Endodermal cell (in vitro differentiated cells): ENCODE data around the gene BNIP3. TPM values are rescaled to one million over a fixed set of nuclear protein-coding genes. Genes with fewer than 3 reads are reported as not detected.
"Not testable (repeated sequence)": the region's sequence is repeated elsewhere in the genome, so short reads cannot be mapped to it uniquely, and the experiment has no call there.

Experiments
- DNase-seq: peaks from one replicate; pipeline ENCODE4 v3.0.0-alpha.2; 2017
- H3K27ac ChIP-seq: 2 replicates; pipeline ENCODE4 v1.5.1; 2013; ENCODE audit warnings: mild to moderate bottlenecking, low read depth, low read length, moderate library complexity
- H3K27me3 ChIP-seq: 2 replicates; pipeline ENCODE4 v1.6.1; 2013; ENCODE audit warnings: mild to moderate bottlenecking, low read length, moderate library complexity; ENCODE audit not compliant: insufficient read depth, control insufficient read depth, poor library complexity, severe bottlenecking
- H3K36me3 ChIP-seq: 2 replicates; pipeline ENCODE4 v1.7.0; 2013; ENCODE audit warnings: mild to moderate bottlenecking, low read length, moderate library complexity; ENCODE audit not compliant: control insufficient read depth, insufficient read depth
- H3K4me1 ChIP-seq: one replicate; pipeline ENCODE4 v1.7.0; 2013; ENCODE audit warnings: low read length; ENCODE audit not compliant: control insufficient read depth, insufficient read depth
- H3K4me3 ChIP-seq: 2 replicates; pipeline ENCODE4 v1.5.1; 2013; ENCODE audit warnings: mild to moderate bottlenecking, low read length, moderate library complexity
- H3K9ac ChIP-seq: 2 replicates; pipeline ENCODE4 v1.6.1; 2013; ENCODE audit warnings: mild to moderate bottlenecking, low read length, moderate library complexity; ENCODE audit not compliant: poor library complexity, severe bottlenecking; ENCODE audit errors: extremely low read depth
- H3K9me3 ChIP-seq: 2 replicates; pipeline ENCODE4 v1.6.1; 2013; ENCODE audit warnings: mild to moderate bottlenecking, low read length, moderate library complexity; ENCODE audit not compliant: control insufficient read depth
- H3K27ac Mint-ChIP-seq: 2 replicates; pipeline ENCODE4 v1.8.0; 2020; ENCODE audit warnings: mixed read lengths
- H3K27me3 Mint-ChIP-seq: 2 replicates; pipeline ENCODE4 v1.8.0; 2021; ENCODE audit warnings: mild to moderate bottlenecking, mixed read lengths; ENCODE audit not compliant: insufficient read depth
- H3K36me3 Mint-ChIP-seq: 2 replicates; pipeline ENCODE4 v1.8.0; 2020; ENCODE audit warnings: low read depth, mixed read lengths
- H3K4me1 Mint-ChIP-seq: 2 replicates; pipeline ENCODE4 v1.8.0; 2020; ENCODE audit warnings: mixed read lengths
- H3K4me3 Mint-ChIP-seq: 2 replicates; pipeline ENCODE4 v1.8.0; 2020; ENCODE audit warnings: mild to moderate bottlenecking, moderate library complexity, mixed read lengths
- H3K9me3 Mint-ChIP-seq: 2 replicates; pipeline ENCODE4 v1.8.0; 2020; ENCODE audit warnings: mild to moderate bottlenecking, mixed read lengths
- CTCF ChIP-seq: fragments of 200-600 bp; sonication (generic); conservative IDR thresholded peaks from 2 replicates; pipeline ENCODE4 v1.5.0; 2021; ENCODE audit warnings: antibody characterized with exemption, mild to moderate bottlenecking
- WGBS, 2 experiments: methylation state at CpG; one replicate each; pipeline versions ENCODE4 v1.1.5 to v1.1.7; 2013; ENCODE audit warnings: missing lambda C conversion rate in 2 of 2, mixed read lengths in 1 of 2; ENCODE audit not compliant: insufficient coverage in 1 of 2, insufficient read length in 1 of 2; 5-methylcytosine and 5-hydroxymethylcytosine counted together
- total RNA-seq, 2 donors: library from RNA; stranded (reverse); fragmentation: NEBNext Ultra II Directional in 1 of 2; extraction: Animal tissue kit (Norgen Biotek cat#: 25700) in 1 of 2; gene quantifications; 2 replicates in 1 of 2; 3 replicates in 1 of 2; pipeline ENCODE4 v1.2.1, GENCODE V29; 2021

The BNIP3 gene
- total RNA-seq, 2 donors from 2014 or later: 93.5 to 108 TPM

- no peak for TF ChIP-seq CTCF
- no peak overlapping the region for H3K27ac ChIP-seq
- peaks cover 12% of the 10 kb centered on the region for H3K9me3 Mint-ChIP-seq
- H3K36me3 Mint-ChIP-seq: peaks cover 19% of the 10 kb centered on the region
- H3K4me3 Mint-ChIP-seq: no peak overlapping the region
- H3K27me3 Mint-ChIP-seq: no peaks in the 10 kb centered on the region
- no peak overlapping the region for H3K27ac Mint-ChIP-seq
- no peaks in the 10 kb centered on the region for H3K27me3 ChIP-seq
- no peak overlapping the region for H3K4me3 ChIP-seq
- H3K36me3 ChIP-seq: peaks cover under 1% of the 10 kb centered on the region
- peaks cover 6% of the 10 kb centered on the region for H3K4me1 Mint-ChIP-seq
- WGBS, 2 experiments: 87 to 95% methylated on average over 5 of the region's 5 CpGs
- no peaks in the 10 kb centered on the region for H3K4me1 ChIP-seq
- DNase-seq: peak; percentile 26
- no peak overlapping the region for H3K9ac ChIP-seq
- H3K9me3 ChIP-seq: peaks cover 15% of the 10 kb centered on the region
Measured at GRCh38 chr10:131920693-131921092, 61.0 kb downstream of the BNIP3 start.

- Mint-ChIP-seq H3K27ac (no peak overlapping the region), H3K4me3 (no peak overlapping the region)
- no peak for TF ChIP-seq CTCF
Measured at GRCh38 chr10:131920151-131920550, 61.6 kb downstream of the BNIP3 start.

GRCh38 chr10:131919461-131919860 lies 62.3 kb downstream of the BNIP3 start:
- not testable (repeated sequence) for H3K27me3 ChIP-seq, H3K9ac ChIP-seq, H3K4me1 ChIP-seq

More at GRCh38 chr10:131920151-131920550, 61.6 kb downstream of the BNIP3 start:
- H3K4me3 ChIP-seq: no peak overlapping the region
- WGBS, 2 experiments: 96 to 97% methylated on average over 10 to 11 of the region's 11 CpGs
- peaks cover 6% of the 10 kb centered on the region for H3K9me3 Mint-ChIP-seq
- H3K27ac ChIP-seq: no peak overlapping the region
- H3K36me3 Mint-ChIP-seq: peaks cover 14% of the 10 kb centered on the region
- H3K9me3 ChIP-seq: peaks cover 10% of the 10 kb centered on the region
- H3K27me3 Mint-ChIP-seq: no peaks in the 10 kb centered on the region
- DNase-seq: peak; percentile 14
- H3K27me3 ChIP-seq: no peaks in the 10 kb centered on the region
- H3K36me3 ChIP-seq: no peaks in the 10 kb centered on the region
- H3K4me1 ChIP-seq: no peaks in the 10 kb centered on the region
- H3K9ac ChIP-seq: no peak overlapping the region
- peaks cover 6% of the 10 kb centered on the region for H3K4me1 Mint-ChIP-seq

More at GRCh38 chr10:131919461-131919860, 62.3 kb downstream of the BNIP3 start:
- H3K4me1 Mint-ChIP-seq, H3K36me3 ChIP-seq, H3K27ac ChIP-seq, DNase-seq, H3K27ac Mint-ChIP-seq, H3K27me3 Mint-ChIP-seq, H3K9me3 ChIP-seq, H3K4me3 ChIP-seq, H3K9me3 Mint-ChIP-seq, H3K4me3 Mint-ChIP-seq: not testable (repeated sequence)
- peaks cover 10% of the 10 kb centered on the region for H3K36me3 Mint-ChIP-seq
- WGBS, 2 experiments: 93 to 97% methylated on average over 10 to 14 of the region's 14 CpGs

Other genes with a start within 250 kb of the BNIP3 start
- 10 to 100 TPM; 35.5 to 37.5 TPM for gene PPP2R2D, start 80.9 kb downstream of the BNIP3 start, total RNA-seq
- under 1 TPM; 0.95 to 0.99 TPM for gene JAKMIP3, start 84.0 kb upstream of the BNIP3 start, total RNA-seq
- 10 to 100 TPM in 1 of 2 donors, 1 to 10 TPM in 1; 5.1 to 13.5 TPM for gene DPYSL4, start 205.0 kb upstream of the BNIP3 start, total RNA-seq